ENCODE results near the gene CD300A. TPM values are rescaled to one million over a fixed set of nuclear protein-coding genes. Genes with fewer than 3 reads are reported as not detected.
A peak's percentile ranks its signal among the peaks of the same experiment; 100 is the strongest.

The CD300A gene
- total RNA-seq, 1 donor from 2014 or later, result 0.05 TPM

GRCh38 chr17:74439691-74440567, 26.5 kb upstream of the CD300A start:
- no peak for DNase-seq (ENCODE audit: low read depth)

GRCh38 chr17:74441537-74441936, 24.9 kb upstream of the CD300A start:
- DNase-seq (ENCODE audit: low read depth), result no peak

DNA sequence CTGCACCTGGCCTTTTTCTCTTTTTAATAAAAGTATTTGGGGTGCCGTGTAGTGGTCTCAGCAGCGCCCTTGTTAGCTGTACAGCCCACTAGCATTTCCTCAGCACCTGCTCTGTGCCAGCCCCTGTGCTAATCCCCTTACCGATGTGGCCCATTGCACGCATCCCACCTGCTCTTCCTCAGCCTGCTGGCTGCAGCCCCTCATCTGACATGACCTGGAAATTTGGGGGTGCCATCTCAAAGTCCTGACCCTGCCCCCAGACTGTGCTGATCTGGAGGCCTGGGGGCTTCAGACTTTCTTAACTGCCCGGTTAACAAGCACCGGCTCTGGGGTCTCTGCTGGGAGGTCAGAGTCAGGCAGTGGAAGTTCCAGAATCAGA, 24.2 kb upstream of the CD300A start:
- no peak for DNase-seq (ENCODE audit: low read depth)

GRCh38 chr17:74442670-74443515, 23.5 kb upstream of the CD300A start:
- DNase-seq (ENCODE audit: low read depth), result peak; percentile 90

GRCh38 chr17:74443516-74444296, 22.7 kb upstream of the CD300A start:
- DNase-seq (ENCODE audit: low read depth), result no peak

- peak; percentile 84 for DNase-seq (ENCODE audit: low read depth)
Measured at GRCh38 chr17:74444406-74444805, 22.0 kb upstream of the CD300A start.

DNA sequence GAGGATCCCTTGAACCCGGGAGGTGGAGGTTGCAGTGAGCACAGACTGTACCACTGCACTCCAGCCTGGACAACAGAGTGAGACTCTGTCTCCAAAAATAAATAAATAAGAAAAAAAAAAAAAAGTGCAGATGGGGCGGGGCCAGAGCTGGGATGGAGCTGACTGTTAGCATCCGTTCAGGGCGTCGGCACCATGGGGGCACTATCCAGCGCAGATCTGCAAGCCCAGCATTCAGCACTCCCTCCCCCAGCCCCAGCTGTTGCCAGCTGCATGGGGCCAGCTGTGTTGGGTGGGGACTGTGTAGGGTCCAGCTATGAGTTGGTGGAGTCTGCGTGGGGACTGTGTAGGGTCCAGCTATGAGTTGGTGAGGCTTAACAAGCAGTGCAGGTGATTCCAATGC, 21.3 kb upstream of the CD300A start:
- DNase-seq (ENCODE audit: low read depth), result no peak

GRCh38 chr17:74446551-74447500, 19.6 kb upstream of the CD300A start:
- no peak for DNase-seq (ENCODE audit: low read depth)

GRCh38 chr17:74447628-74448159, 18.7 kb upstream of the CD300A start:
- no peak for DNase-seq (ENCODE audit: low read depth)

- no peak for DNase-seq (ENCODE audit: low read depth)
Measured at GRCh38 chr17:74448756-74449155, 17.7 kb upstream of the CD300A start.

GRCh38 chr17:74449306-74449705, 17.1 kb upstream of the CD300A start:
- DNase-seq (ENCODE audit: low read depth), result no peak

- no peak for DNase-seq (ENCODE audit: low read depth)
Measured at GRCh38 chr17:74449773-74450172, 16.7 kb upstream of the CD300A start.

- no peak for DNase-seq (ENCODE audit: low read depth)
Measured at GRCh38 chr17:74450231-74450630, 16.2 kb upstream of the CD300A start.

GRCh38 chr17:74450925-74451403, 15.5 kb upstream of the CD300A start:
- DNase-seq (ENCODE audit: low read depth), result no peak

- no peak for DNase-seq (ENCODE audit: low read depth)
Measured at GRCh38 chr17:74451557-74451956, 14.9 kb upstream of the CD300A start.

DNA sequence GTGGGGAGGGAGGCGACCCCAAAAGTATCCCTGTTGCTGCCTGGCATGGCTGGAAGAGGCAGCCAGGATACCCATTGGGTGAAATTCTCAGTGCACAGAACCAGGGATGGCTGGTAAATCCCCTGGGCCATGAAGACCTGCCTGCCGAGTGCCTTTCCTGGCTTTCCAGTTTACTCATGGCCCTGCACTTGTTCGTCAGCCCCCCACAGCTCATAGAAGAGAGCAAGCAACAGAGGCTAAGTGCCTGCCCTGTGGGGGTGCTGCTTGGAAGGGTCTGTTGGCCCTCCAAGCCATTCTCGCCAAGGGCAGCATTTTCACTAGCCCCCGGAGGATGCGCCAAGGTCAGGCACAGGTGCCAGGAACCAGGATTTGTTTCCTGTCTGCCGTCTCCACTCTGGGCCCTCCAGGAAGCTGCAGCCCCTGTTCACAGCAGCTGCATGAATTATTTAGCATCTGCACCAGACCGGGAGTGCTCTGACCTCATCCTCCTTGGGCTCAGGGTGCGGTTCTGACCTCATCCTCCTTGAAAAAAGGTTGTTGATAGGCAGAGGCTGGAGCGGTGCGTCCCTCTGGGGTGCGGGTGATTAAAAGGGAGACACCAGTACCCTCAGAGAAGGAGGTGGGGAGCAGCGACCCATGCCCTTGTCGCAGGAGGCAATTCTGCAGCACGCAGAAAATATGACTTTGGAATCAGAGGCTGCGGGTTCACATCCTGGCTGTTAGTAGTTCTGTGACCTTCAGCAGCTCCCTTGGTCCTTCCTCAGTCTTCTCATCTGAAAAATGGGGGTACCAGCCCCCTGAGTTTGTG, 14.2 kb upstream of the CD300A start:
- no peak for DNase-seq (ENCODE audit: low read depth)

DNA sequence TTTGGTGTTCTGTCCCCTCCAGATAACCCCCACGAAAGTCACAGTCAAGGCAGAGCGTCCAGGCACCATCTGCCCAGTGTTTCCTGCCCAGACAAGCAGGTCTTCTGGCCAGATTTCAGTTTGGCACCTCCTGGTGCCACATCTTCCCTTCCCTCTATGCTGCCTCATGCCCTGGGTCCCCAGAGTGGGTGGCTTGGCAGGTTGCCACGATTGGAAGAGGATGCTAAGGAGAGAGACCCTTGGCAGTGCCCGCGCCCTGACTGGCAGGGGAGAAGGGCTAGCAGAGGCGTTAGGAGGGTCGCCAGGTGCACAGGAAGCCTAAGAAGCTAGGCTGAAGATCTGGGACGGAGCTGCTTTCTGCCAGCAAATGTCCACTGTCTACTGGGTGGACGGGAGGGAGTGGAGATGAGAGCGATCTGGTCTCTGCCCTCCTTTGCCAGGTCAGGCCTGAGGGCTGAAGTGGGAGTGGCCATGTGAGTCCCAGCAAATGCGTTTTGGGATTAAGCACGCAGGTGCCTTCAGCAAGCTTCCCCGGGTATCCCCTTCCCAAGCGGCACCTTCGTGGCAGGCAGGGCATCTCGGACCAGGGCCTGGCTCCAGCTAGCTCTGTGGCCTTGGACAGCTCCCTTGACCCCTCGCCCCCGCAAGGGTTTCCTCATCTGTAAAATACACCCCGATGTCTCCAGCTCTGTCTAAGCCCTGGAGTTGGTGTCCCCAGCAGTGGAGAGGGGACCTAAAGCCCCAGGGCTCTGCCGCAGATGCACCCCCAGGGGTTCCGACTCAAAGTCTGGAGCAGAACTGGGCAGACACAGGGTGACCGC, 13.4 kb upstream of the CD300A start:
- DNase-seq (ENCODE audit: low read depth), result no peak

- DNase-seq (ENCODE audit: low read depth), result peak; percentile 50
Measured at GRCh38 chr17:74453665-74454196, 12.7 kb upstream of the CD300A start.

Data from renal cortical epithelial cell (primary cell).